ENCODE results near the gene PRPF40A.

DNA sequence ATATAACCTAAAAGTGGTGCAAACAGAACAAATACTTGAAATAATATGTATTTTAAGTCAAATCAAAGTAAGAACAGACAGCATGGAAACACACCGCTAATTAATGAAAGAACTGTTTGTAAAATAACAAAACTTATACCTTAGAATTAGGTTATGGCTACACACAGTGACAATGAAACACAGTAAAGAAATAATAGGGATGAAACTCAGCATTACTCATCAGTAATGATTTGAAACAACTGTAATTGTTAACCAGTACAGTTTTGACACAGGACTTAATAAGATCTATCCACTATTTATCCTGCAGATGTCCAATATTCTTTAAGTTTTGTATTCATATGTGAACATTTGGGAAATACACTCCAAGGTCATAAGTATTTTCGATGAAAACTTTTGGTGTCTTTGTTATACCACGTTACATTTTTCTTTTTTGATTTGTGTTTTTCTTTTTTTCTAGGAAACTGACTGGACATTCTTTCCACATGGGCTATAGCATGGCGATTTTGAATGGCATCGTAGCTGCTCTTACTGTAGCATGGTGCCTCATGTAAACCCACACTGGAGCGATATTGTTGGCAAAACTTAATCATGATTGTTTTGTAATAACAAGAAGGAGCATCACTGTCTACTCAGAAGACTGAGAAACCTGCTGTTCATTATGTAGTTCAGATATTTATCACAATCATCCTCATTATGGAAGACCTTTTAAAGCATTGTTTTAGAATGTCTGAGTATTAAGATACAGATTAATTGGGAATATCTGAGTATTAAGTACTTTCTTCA is 42.2 kb upstream of the PRPF40A start:
- no peak for TF ChIP-seq EZH2 (IDR thresholded peaks at IDR 0.05; ENCODE audit: insufficient read depth, poor library complexity, severe bottlenecking)
- TF ChIP-seq EZH2phosphoT487 (IDR thresholded peaks at IDR 0.05; ENCODE audit: insufficient read depth, low read depth): no peak
